ENCODE measurements around the gene TDP1. TPM values are rescaled to one million over a fixed set of nuclear protein-coding genes. Genes with fewer than 3 reads are reported as not detected.
A peak's percentile ranks its signal among the peaks of the same experiment; 100 is the strongest.

TDP1 gene
- total and polyA plus RNA-seq, 4 donors = 3.3 to 10.6 (median 4.2) TPM

- H3K4me3 ChIP-seq (ENCODE audit: low read depth in 1 of 3, low read length in 3 of 3) = peak within 1 kb of the TSS; percentile 90 to 99 (median 94)
- H3K27ac ChIP-seq (ENCODE audit: low read depth in 1 of 2, low read length in 2 of 2) = peak within 1 kb of the TSS; percentile 83 to 86
- peaks cover 0 to 30% (median 19%) of the 10 kb centered on the region in 4 donors for H3K4me1 ChIP-seq (ENCODE audit: control insufficient read depth in 4 of 4, insufficient read depth in 4 of 4, low read length in 3 of 4)
- 3% methylated on average over 44 of the region's 44 CpGs for WGBS
- H3K9me3 ChIP-seq (ENCODE audit: control insufficient read depth in 4 of 4, low read length in 3 of 4) = no peaks in the 10 kb centered on the region
- no peaks in the 10 kb centered on the region for H3K27me3 ChIP-seq (ENCODE audit: control insufficient read depth in 4 of 4, insufficient read depth in 4 of 4, low read length in 3 of 4)
- no peak for TF ChIP-seq JUND (IDR thresholded peaks at IDR 0.05)
- TF ChIP-seq ATF3 (IDR thresholded peaks at IDR 0.05) = no peak
- peak; percentile 34 for TF ChIP-seq TAF1 (conservative IDR thresholded peaks at IDR 0.05)
- no peak for TF ChIP-seq REST (IDR thresholded peaks at IDR 0.05)
- TF ChIP-seq HNF4G (IDR thresholded peaks at IDR 0.05) = no peak
- TF ChIP-seq FOXA1 (IDR thresholded peaks at IDR 0.05) = peak; percentile 20
- peak; percentile 54 for TF ChIP-seq NR2F2 (IDR thresholded peaks at IDR 0.05)
- no peak for TF ChIP-seq RAD21 (IDR thresholded peaks at IDR 0.05)
- peak; percentile 18 for TF ChIP-seq YY1 (IDR thresholded peaks at IDR 0.05)
- peak; percentile 54 for TF ChIP-seq MAX (IDR thresholded peaks at IDR 0.05)
- TF ChIP-seq RXRA (IDR thresholded peaks at IDR 0.05) = peak in 1 of 2 donors; percentile 19
- TF ChIP-seq EGR1 (IDR thresholded peaks at IDR 0.05; ENCODE audit: low read depth in 2 of 2) = peak in 1 of 2 donors; percentile 35
- peak; percentile 91 for TF ChIP-seq SP1 (IDR thresholded peaks at IDR 0.05)
- no peak for TF ChIP-seq ZBTB33 (IDR thresholded peaks at IDR 0.05)
- TF ChIP-seq GABPA (IDR thresholded peaks at IDR 0.05 in 1 of 2, conservative IDR thresholded peaks at IDR 0.05 in 1 of 2) = peak; percentile 51 to 79
- no peaks in the 10 kb centered on the region for H3K36me3 ChIP-seq (ENCODE audit: control insufficient read depth in 4 of 4, insufficient read depth in 3 of 4, low read depth in 1 of 4, low read length in 3 of 4)
- H3K9ac ChIP-seq (ENCODE audit: low read depth in 1 of 2, low read length in 2 of 2) = peak within 1 kb of the TSS; percentile 5 to 63
- DNase-seq (ENCODE audit: low spot score) = peak; percentile 96
Observed at GRCh38 chr14:89954070-89955021, 1.4 kb upstream of the TDP1 start, which contains the start of gene EFCAB11. Gene EFCAB11, minus strand, starts transcription at chr14:89954730. Its CDS starts 70 bp downstream, at chr14:89954660.
